SK-N-MC (cell line): ENCODE data around the gene SMARCB1.

Experiments
- DNase-seq: peaks from one replicate; pipeline ENCODE4 v3.0.0-alpha.2; 2011; ENCODE audit warnings: low read depth, low spot score
- H3K27ac ChIP-seq: fragments of 200-600 bp; sonication (generic); 2 replicates; pipeline ENCODE4 v1.5.1; 2016; ENCODE audit warnings: mixed run types
- H3K36me3 ChIP-seq: fragments of 200-600 bp; sonication (generic); 2 replicates; pipeline ENCODE4 v1.6.1; 2017; ENCODE audit warnings: antibody characterized with exemption, low read length, mixed read lengths; ENCODE audit not compliant: insufficient read depth
- H3K4me3 ChIP-seq: fragments of 200-600 bp; sonication (generic); 2 replicates; pipeline ENCODE4 v1.5.1; 2016
- H3K9ac ChIP-seq: fragments of 200-600 bp; sonication (generic); 2 replicates; pipeline ENCODE4 v1.8.0; 2017; ENCODE audit warnings: mixed run types, mixed read lengths; ENCODE audit not compliant: insufficient read length
- H3K9me3 ChIP-seq: fragments of 200-600 bp; sonication (generic); 2 replicates; pipeline ENCODE4 v1.6.1; 2017; ENCODE audit warnings: low read depth, mild to moderate bottlenecking, antibody characterized with exemption, low read length, moderate library complexity, mixed read lengths
- EZH2 ChIP-seq: fragments of 200-600 bp; sonication (generic); IDR thresholded peaks from one replicate; pipeline ENCODE4 v1.6.1; 2017; ENCODE audit warnings: antibody characterized with exemption
- FOXP2 ChIP-seq: optimal IDR thresholded peaks from 2 replicates; pipeline ENCODE3; 2011; ENCODE audit warnings: mild to moderate bottlenecking, moderate library complexity; ENCODE audit not compliant: insufficient read depth; ENCODE audit errors: extremely low read length, control extremely low read depth
- POLR2AphosphoS5 ChIP-seq: IDR thresholded peaks from 2 replicates; pipeline ENCODE4 v1.6.1; 2012; ENCODE audit warnings: mild to moderate bottlenecking, low read depth, low read length, borderline replicate concordance

SMARCB1 gene

DNA sequence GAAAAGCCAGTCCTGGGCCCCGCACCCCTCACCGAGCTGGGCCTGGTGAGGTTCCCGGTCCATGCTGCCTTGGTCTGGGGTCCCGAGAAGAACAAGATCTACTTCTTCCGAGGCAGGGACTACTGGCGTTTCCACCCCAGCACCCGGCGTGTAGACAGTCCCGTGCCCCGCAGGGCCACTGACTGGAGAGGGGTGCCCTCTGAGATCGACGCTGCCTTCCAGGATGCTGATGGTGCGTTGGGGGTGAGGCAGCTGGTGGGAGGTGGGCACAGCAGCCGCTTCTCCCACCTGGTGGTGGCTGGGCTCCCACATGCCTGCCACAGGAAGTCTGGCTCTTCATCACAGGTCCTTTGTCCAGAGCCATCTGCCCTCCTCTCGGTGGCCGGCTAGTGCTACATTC lies 4.5 kb upstream of the SMARCB1 start:
- Histone ChIP-seq H3K9ac (no peak overlapping the region), H3K27ac (no peak overlapping the region), H3K36me3 (no peaks in the 10 kb centered on the region), H3K4me3 (no peak overlapping the region), H3K9me3 (no peaks in the 10 kb centered on the region)
- DNase-seq: no peak
- TF ChIP-seq EZH2: no peak
- no peak for TF ChIP-seq FOXP2
- TF ChIP-seq POLR2AphosphoS5: no peak

DNA sequence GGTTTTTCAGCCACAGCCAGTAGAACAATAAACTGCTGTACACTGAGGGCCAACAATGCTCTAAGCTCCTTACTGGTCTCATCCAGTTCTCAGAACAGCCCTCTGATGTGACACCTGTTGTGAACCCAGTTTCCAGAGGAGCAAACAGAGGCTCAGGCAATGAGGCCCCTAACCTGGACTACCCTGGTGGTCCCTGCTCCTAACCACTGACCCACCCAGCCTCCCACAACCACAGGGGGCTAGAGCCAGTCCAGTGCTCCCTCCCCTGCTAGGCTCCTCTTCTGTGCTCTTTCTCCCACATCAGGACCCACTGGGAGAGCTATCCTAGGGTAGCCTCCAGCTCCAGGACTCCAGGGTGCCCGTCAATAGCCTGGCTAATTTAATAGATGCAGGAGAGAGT lies 4.1 kb upstream of the SMARCB1 start:
- DNase-seq: no peak
- no peak overlapping the region for H3K4me3 ChIP-seq
- H3K9ac ChIP-seq: no peak overlapping the region
- no peak overlapping the region for H3K27ac ChIP-seq
- no peaks in the 10 kb centered on the region for H3K9me3 ChIP-seq
- no peak for TF ChIP-seq FOXP2
- TF ChIP-seq POLR2AphosphoS5: no peak
- TF ChIP-seq EZH2: no peak
- H3K36me3 ChIP-seq: no peaks in the 10 kb centered on the region

GRCh38 chr22:23783265-23784150 lies 3.3 kb upstream of the SMARCB1 start:
- Histone ChIP-seq H3K9me3 (no peaks in the 10 kb centered on the region), H3K4me3 (no peak overlapping the region), H3K9ac (no peak overlapping the region), H3K27ac (no peak overlapping the region), H3K36me3 (peaks cover 5% of the 10 kb centered on the region; the same call in 1 of the 2 replicates)
- TF ChIP-seq EZH2 (no peak), POLR2AphosphoS5 (no peak), FOXP2 (no peak)
- DNase-seq: no peak

- no peak for TF ChIP-seq EZH2
- TF ChIP-seq FOXP2: no peak
- TF ChIP-seq POLR2AphosphoS5: no peak
- H3K36me3 ChIP-seq: peaks cover 9% of the 10 kb centered on the region
- H3K9ac ChIP-seq: no peak overlapping the region
These were observed 2.5 kb upstream of the SMARCB1 start for GRCh38 chr22:23784215-23784732.

GRCh38 chr22:23786261-23786710 lies 480 bp upstream of the SMARCB1 start:
- Histone ChIP-seq H3K27ac (peak overlapping the region; percentile 100), H3K9ac (peak overlapping the region; percentile 100), H3K9me3 (no peaks in the 10 kb centered on the region), H3K4me3 (peak overlapping the region; percentile 100), H3K36me3 (peaks cover 18% of the 10 kb centered on the region)
- no peak for DNase-seq
- TF ChIP-seq EZH2: no peak
- no peak for TF ChIP-seq FOXP2
- TF ChIP-seq POLR2AphosphoS5: no peak

More at GRCh38 chr22:23784215-23784732, 2.5 kb upstream of the SMARCB1 start:
- no peak overlapping the region for H3K4me3 ChIP-seq
- no peak for DNase-seq
- no peak overlapping the region for H3K27ac ChIP-seq
- H3K9me3 ChIP-seq: no peaks in the 10 kb centered on the region

GRCh38 chr22:23787600-23787896 lies 782 bp downstream of the SMARCB1 start:
- peak overlapping the region; percentile 100 for H3K4me3 ChIP-seq
- no peak for TF ChIP-seq POLR2AphosphoS5
- no peak for TF ChIP-seq FOXP2
- no peak for TF ChIP-seq EZH2
- DNase-seq: no peak
- peak overlapping the region; percentile 100 for H3K27ac ChIP-seq
- H3K9me3 ChIP-seq: no peaks in the 10 kb centered on the region
- peak overlapping the region; percentile 100 for H3K9ac ChIP-seq
- peaks cover 31% of the 10 kb centered on the region for H3K36me3 ChIP-seq

DNA sequence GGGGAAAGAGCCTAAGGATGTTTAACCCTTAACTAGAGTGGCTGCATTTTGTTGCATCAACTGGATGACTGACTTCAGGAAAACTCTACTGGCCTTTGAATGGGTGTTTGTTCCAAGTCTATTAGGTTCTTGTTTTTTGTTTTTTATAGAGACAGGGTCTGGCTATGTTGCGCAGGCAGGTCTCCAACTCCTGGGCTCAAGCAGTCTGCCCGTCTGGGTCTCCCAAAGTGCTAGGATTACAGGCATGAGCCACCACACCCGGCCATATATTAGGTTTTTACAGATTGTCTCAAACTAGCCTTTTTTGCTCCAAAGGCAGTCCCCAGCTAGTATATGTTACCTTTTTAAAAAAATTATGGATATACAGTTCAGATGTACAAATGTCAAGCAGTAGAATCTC lies 1.1 kb downstream of the SMARCB1 start:
- H3K9me3 ChIP-seq: no peaks in the 10 kb centered on the region
- H3K36me3 ChIP-seq: peaks cover 35% of the 10 kb centered on the region
- peak overlapping the region; percentile 100 for H3K27ac ChIP-seq
- peak overlapping the region; percentile 100 for H3K4me3 ChIP-seq
- TF ChIP-seq EZH2 (no peak), POLR2AphosphoS5 (no peak), FOXP2 (no peak)
- DNase-seq: no peak
- H3K9ac ChIP-seq: peak overlapping the region; percentile 100

GRCh38 chr22:23789121-23789520 lies 2.4 kb downstream of the SMARCB1 start:
- Histone ChIP-seq H3K9me3 (no peaks in the 10 kb centered on the region), H3K9ac (no peak overlapping the region), H3K36me3 (peaks cover 46% of the 10 kb centered on the region), H3K4me3 (no peak overlapping the region; the same call in 1 of the 2 replicates), H3K27ac (no peak overlapping the region)
- DNase-seq: no peak
- TF ChIP-seq EZH2 (no peak), FOXP2 (no peak), POLR2AphosphoS5 (no peak)

DNA sequence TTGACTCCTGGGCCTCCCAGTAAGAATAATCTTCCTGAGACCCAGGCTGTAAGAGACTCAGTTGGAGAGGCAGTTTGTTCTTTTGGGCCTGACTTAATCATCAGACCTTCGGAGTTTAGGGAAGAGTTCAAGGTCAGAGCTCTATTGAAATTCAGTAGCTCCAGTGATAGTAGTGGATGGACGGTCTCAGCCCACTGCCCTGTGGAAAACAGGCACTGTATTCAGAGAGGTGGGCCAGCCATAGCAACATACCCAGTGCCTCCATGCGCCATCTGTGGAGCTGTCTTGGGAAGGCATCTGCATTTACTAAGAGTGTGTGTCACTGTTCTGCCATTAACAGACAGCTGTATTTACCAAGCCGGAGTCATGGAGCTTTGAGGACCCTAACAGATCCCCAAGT lies 2.9 kb downstream of the SMARCB1 start:
- TF ChIP-seq POLR2AphosphoS5 (no peak), FOXP2 (no peak), EZH2 (no peak)
- H3K9me3 ChIP-seq: no peaks in the 10 kb centered on the region
- H3K27ac ChIP-seq: no peak overlapping the region
- H3K4me3 ChIP-seq: no peak overlapping the region
- H3K36me3 ChIP-seq: peaks cover 51% of the 10 kb centered on the region
- H3K9ac ChIP-seq: no peak overlapping the region
- no peak for DNase-seq
